HTR-8/SVneo (cell line): ENCODE data around the gene GRM1.

Experiments used
- DNase-seq: peaks from one replicate; pipeline ENCODE4 v3.0.0; 2011; ENCODE audit warnings: low spot score, mixed read lengths; ENCODE audit not compliant: insufficient read length
- FAIRE-seq: peaks from 2 replicates; lab custom pipeline; 2011; peaks lifted over from hg19 to GRCh38; lab: Jason Lieb, UNC

The GRM1 gene

DNA sequence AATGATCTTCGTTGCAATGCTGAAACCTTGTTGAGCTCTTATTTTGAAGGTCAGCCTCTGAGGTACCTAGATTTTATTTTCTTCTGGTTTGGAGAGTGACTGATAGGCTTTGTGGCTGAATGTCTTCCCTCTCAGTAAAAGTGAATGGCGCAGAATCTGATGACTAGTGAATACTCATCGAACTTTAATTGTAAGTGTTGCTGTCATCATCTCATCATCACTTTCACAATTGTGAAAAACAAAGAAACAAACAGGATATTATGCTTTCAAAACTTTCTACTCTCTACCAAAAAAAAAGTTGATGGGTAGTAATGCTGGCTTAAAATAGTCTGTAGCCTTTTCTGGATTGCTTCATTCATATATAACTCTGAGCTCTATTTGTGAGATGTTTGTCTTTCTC, 275.3 kb downstream of the GRM1 start:
- no peak for FAIRE-seq
- DNase-seq: no peak

DNA sequence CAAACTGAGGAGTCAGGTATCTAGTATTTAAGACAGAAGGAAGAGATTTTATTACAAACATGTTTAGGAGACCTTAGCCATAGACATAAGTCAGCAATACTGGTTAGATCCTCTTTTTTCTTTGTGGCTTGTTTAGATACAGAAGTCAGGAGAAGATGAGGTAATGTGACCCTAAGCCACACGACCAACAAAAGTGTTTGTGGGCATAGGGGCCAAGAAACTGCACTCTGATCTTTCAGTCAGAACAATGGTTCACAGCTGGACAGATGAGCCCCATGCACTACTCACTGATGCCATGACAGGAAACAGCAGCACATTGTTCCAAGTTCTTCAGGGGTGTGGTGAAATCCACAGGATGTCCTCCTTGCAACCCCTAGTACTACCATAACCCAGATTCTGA, 276.2 kb downstream of the GRM1 start:
- DNase-seq: no peak
- no peak for FAIRE-seq

DNA sequence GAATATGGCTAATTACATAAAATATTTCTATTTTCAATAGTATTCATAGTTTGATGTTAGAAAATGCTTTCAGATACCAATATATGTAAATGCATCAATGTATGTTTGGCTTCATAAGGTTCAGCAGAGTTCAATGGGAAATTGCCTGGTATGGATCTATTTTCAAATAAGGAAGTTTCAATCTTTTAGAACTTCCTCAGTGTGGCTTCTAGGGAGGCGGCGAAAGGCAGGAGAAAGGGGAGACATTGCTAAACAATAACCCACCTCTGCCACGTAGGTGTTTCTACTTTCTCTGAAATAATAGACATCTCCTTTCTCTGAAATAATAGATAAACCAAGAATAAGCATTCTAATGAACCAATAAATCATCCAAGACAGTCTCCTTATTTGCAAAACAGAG, 277.1 kb downstream of the GRM1 start:
- no peak for DNase-seq
- no peak for FAIRE-seq

DNA sequence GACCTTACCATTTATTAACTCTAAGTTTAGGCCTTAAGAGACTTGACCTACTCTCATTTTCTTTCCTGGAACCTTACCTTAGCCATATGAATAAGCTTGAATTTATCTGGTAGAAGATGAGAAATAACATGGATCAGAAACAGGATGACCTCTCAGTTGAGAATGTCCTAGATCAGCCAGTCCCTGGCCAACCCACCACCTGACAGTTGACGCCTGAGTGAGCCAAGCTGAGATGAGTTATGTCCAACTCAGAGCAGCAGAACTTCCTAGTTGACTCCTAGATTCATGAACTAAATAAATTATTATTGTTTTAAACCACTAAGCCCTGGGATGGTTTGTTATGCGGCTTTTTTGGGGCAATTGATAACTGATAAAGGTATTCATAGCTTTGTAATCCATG, 281.8 kb downstream of the GRM1 start:
- DNase-seq (no peak), FAIRE-seq (no peak)

DNA sequence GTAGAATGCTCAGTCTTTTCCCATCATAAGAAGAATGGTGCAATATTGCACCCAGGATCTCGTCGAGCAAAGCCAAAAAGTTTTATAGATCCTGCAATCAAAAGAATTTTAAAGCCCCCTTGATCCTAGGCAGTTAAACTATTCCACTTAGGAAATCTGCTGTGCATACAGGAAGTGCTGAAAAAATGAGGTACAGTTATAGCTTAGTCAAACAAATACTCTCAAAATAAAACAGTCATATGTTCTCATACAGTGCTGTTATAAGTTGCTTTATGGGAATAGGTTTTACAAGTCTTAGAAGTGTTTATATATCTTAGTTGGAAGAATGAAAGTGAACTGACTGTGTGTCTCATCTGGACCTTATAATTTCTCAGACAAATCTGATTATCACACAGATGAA, 282.2 kb downstream of the GRM1 start:
- FAIRE-seq: no peak
- DNase-seq: no peak

DNA sequence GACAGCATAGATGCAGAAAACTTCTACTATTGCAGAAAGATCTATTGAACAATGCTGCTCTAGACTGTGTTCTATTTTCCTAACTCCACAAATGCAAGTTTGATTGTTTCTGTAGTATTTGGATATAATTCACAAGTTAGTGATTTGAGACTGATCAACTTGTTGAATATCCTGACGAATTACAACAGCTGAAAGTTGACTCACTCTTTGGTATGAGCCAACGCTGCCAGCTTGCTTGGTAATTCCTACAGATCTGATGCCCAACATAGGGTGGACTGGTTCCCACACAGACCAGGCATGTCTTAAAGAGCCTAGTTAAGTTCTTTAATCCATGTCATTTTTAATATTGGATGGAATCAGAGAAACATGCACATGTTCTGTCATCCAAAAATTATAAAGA, 283.7 kb downstream of the GRM1 start:
- DNase-seq (no peak), FAIRE-seq (no peak)

DNA sequence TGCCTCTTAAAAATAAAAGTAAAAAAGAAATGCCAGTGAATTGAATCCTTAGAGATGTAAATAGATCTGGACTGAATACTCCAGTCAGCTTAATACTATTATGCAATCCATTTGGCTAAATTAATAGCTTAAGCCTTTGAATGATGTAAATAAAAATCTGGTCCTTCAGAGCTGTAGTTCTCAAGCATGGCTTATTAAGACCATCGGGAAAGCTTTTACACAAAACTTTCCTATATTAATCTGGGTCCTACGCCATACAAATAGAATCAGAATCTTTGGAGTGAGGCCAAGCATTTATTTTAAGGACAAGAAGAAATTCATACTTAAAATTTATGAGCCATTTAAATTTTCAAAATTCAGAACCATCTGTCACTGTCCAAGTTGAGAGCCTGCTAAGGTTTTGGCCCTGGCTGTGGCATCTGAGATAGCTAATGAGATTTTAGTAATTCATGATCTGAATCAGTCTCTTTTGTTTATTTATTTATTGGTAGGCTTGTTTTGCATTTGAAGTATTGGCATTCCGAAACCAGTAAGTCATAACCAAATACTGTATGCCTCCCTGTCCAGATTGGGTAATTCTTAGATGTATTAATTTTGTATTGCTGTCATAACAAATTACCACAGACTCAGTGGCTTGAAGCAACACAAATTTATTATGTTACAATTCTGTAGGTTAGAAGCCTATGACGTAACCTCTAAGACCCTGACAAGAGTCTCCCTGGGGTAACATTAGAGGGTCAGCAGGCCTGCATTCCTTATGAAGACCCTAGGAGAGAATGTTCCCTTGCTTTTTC, 286.7 kb downstream of the GRM1 start:
- no peak for DNase-seq

DNA sequence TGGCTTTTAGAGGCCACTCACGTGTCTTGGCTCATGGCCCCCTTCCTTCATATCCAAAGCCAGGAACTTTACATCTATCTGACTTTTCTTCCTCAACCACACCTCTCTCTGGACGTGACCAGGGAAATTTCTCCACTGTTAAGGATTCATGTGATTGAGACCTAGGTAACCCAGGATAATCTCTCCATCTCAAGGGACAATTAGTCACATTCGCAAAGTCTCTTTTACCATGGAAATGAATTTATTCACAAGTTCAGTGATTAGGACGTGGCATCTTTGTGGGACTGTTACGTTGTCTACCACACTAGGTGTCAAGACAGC, 287.3 kb downstream of the GRM1 start:
- FAIRE-seq (no peak), DNase-seq (no peak)

More for the DNA sequence above, 286.7 kb downstream of the GRM1 start:
- no peak for FAIRE-seq

DNA sequence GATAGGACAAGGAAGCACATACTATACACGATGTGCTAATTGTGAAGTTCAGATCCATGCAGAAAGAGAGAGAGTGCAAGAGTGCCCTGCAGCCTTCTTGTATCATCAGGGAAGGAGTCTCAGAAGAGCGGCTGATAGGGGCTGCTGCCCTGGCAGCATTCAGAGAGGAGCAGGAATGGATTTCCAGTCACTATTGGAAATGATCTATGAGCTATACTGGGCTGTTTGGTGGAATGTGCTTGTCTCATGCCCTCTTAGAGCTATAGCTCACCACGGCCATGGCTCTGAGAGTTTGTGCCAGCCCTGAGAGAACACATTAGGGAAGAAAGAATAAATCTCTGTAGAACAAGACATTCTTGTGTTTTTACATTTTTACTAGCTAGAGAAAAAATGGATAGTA, 302.2 kb downstream of the GRM1 start:
- FAIRE-seq: no peak
- DNase-seq: no peak

DNA sequence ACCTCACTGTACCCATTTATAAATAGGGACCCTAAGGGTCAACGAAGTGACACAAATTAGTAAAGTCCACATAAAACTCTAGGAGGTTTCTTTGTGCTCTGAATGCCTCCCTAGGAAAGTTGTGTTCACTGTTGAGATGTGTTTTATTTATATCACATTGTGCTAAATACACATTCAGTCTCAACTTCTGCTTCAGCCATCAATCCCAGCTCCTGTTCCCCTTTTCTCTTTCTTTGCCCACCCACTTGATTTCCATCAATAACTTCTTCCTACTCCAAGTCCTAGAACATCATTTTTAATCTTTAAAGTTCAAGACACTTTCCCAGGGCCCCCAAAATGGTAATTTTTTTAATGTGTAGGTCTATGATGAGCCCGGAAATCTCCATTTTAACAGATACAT, 306.5 kb downstream of the GRM1 start:
- no peak for FAIRE-seq
- no peak for DNase-seq

DNA sequence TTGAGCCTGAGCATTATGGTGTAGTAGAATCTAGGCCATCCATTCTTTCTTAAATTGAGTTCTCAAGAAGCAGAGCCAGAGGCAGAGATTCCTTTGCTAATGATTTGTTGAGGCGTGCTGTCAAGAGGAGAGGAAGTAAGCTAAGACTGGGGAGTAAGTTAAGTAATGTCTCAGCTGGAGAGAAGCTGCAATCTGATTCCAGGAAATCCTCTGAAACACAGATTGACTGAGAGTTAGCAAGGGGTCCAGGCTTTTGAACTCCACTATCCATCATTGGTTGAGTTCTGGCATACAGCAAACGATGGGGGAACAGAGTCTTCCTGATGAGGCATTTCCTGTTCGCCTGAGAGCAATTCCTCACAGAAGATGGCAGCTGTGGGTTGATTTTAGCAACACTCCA, 307.3 kb downstream of the GRM1 start:
- FAIRE-seq (no peak), DNase-seq (no peak)

DNA sequence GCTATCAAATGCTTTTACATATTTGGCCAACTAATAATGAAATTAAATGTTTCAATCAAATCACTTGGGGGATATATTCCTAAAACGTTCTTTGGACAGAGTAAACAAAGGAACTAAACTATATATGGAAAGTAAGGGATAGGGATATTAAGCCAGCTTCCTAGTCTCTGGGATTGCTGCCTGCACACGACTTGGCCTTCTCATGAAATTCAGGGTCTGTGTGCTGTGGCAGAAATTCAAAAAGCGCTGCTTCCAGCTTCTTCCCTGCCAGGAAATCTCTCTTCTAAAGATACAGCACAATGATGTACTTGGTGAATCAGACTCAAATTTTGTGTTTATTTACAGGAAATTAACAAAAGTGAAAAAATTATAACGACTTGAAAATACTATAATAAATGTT, 308.5 kb downstream of the GRM1 start:
- FAIRE-seq (no peak), DNase-seq (no peak)

DNA sequence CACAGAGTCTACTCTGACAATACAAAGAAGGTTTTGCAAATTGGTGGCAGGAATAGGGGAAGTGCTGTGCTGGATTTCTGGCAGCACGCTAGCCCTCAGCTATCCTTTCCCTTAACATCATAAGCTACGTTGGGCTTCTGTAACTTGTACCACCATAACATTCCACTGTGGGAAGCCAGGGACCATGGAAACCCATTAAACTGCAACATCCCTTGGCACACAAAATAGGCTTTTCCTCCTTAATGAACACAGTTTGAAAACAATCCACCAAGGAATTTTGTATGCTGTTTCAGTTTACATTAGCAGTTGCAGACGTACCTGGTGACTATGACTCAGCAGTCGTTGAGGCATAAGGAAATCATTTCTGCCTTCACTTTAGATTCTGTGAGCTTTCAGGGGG, 310.9 kb downstream of the GRM1 start:
- DNase-seq: no peak
- no peak for FAIRE-seq

DNA sequence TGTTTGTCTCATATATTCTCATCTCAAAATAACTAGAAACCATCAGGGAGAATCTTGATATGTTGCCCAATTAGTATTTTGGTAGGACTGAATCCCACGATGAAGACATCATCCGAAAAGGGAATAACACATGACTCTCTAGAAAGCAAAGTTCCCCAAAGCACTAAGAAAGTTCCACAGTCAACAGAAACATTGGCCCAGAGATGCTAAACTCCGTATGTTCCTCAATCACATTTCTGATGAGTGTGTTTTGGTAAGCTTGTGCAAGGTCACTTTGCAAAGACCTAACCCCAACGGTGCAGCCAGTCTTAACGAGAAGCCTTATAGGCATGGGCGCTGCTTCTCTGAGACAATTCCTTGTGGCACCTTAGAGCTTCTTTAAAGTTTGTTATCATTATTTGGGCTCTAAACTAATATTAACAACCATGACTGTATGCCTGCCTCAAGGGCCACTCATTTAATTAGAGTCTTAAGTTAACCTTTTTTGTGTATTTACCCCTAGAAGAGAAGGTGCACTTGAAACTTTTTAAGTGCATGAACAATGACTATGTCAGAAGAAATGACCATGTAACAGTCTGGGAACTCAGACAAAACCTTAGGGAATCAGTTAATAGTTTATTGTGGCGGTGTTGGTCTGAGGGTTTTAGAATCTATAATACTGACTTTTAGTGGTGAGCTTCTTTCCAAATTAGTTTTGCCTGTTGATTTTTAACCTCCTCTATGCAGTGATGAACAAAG, 312.8 kb downstream of the GRM1 start:
- no peak for DNase-seq
- no peak for FAIRE-seq

DNA sequence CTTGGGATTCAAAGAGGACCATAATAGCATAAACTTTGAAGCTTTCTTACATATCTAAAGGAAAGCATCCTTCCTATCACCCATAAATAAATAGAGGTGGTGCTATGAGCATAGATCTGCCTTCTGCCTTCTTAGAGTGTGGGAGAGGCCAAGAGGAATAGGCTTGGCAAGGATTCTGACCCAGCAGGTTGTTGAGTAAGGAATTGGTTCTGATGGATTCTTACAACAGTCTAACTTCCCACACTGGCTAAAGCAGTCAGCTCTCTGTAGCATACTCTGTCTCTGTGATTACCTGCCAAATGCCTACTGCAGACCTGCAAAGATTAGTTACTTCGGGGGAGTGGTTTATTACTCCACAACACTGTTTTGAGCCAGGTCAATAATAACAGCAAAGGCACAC, 316.7 kb downstream of the GRM1 start:
- no peak for DNase-seq
- FAIRE-seq: no peak

DNA sequence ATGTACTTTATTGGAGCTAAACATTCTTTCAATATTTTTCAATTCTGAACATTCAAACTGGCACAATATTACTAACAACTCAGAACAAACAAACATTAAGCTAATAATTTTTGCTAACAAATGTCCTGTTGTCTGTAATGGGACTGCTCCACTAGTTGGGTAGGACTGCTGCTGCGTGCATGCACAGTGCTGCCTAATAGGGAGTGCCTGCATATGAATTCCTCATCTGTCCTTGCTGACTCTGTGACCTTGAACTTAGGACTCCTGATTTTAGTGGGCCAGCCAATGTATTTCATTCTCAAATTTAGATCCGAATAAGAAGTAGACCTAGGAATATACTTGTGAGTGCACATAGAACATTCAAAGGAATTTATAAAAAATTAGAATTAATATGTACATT, 318.2 kb downstream of the GRM1 start:
- no peak for FAIRE-seq
- no peak for DNase-seq

DNA sequence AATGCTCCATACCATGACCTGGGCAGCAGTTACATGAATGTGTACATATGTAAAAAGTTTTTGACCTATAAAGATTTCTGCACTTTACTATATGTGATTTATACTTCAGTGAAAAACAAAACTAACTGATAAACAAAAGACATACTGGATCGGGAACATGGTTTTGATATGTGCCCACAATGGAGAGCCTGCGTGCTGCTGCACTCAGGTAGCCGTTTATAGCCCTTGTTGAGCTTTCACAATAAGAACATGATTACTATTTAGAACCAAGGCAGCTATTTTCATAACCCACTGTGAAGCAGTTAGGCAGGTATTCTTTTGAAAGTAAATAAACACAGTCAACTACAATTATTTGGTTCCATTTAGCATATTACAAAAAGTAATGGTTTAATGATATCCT, 318.8 kb downstream of the GRM1 start:
- DNase-seq (no peak), FAIRE-seq (no peak)

DNA sequence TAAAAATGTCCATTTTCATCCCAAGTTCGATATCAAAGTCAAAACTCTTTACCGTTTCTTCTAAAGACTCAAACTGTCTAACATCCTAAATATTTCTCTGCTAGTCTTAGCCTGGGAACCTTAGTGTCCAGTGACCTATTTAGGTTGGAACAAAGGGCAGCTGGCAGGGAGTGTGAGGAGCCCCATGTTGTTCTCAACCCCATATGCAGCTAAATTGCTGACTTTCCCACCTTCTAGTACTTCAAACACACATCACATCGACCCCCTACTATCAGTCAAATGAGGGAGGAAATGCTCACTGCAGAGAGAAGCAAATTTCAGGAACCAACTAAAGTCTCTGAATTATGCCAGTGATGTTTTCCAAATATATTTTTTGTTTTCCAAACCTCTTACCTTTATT, 322.2 kb downstream of the GRM1 start:
- DNase-seq (no peak), FAIRE-seq (no peak)

DNA sequence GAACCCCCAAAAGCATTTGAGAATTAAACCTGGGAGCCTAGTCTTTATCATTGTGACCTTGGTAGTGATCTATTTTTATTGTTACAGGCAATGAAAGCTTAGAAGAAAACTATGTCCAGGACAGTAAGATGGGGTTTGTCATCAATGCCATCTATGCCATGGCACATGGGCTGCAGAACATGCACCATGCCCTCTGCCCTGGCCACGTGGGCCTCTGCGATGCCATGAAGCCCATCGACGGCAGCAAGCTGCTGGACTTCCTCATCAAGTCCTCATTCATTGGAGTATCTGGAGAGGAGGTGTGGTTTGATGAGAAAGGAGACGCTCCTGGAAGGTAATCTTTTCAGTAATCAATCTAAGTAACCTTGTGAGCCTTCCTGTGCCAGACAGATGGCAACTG, 323.3 kb downstream of the GRM1 start:
- no peak for FAIRE-seq

DNA sequence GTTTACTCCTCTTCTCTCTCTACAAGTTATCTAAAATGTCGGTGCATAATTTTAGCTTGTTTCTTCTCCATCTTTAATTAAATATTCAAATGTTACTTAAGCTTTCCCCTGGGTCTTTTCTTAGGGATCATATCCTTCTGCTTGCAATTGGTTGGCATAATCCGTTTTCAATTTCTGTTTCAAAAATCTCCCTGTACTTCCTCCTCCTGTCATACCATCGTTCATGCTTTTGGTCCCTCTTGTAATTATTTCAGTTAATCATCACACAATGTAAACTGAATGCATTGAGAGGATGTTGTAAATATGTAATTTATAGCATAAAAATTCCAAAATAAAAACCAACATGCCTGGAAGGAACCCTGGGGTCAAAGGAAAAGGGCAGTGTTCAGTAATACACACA, 325.6 kb downstream of the GRM1 start:
- no peak for FAIRE-seq
- no peak for DNase-seq

More for the DNA sequence above, 323.3 kb downstream of the GRM1 start:
- DNase-seq: no peak

DNA sequence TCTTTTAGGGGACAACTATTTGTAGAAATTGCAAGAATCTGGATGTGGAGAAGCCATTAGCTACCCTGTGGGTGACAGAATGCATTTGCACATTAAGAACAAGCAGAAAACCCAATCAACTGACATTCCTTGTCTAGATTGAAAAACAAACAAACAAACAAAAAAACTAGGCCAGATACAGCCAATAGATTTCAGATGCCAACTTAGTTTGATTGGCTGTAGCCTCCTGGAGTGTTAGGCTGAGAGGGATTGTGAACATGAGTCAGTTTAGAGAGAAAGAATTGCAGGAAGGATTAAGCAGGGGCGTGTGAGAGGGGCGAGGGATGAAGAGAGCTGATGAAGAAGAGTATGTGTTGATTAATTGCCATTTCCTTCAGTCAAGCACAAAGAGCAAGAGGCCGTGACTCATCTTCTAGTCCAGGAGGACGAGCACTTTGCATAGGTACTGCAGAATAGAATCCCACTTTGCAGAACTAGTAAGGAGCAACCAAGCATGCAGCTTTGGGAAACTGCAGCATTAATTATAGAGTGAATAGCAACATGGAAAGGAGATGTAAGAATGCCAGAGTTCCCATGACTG, 326.7 kb downstream of the GRM1 start:
- DNase-seq (no peak), FAIRE-seq (no peak)
